H1 (cell line): Measurements from ENCODE around the gene TMEM266. TPM values are rescaled to one million over a fixed set of nuclear protein-coding genes. Genes with fewer than 3 reads are reported as not detected.

ENCODE experiments used
- CTCF ChIA-PET: fragments of 300-600 bp; sonication (Branson Sonifier 250); formaldehyde crosslinking; loops from one replicate; lab custom pipeline; 2021; ENCODE audit not compliant: partially characterized antibody; lab: Charles Lee
- POLR2A ChIA-PET: fragments of 300-600 bp; sonication (Branson Sonifier 250); formaldehyde crosslinking; loops from one replicate; lab custom pipeline; 2021; ENCODE audit warnings: inconsistent platforms; ENCODE audit not compliant: partially characterized antibody; lab: Charles Lee
- DNase-seq, 2 experiments: peaks; one replicate each; pipeline versions ENCODE4 v3.0.0 to v3.0.0-alpha.2; 2010 to 2022; ENCODE audit warnings: low spot score in 2 of 2, low read depth in 1 of 2, mixed read lengths in 1 of 2
- FAIRE-seq: peaks from 2 replicates; lab custom pipeline; 2011; peaks lifted over from hg19 to GRCh38; lab: Jason Lieb, UNC
- H2AFZ ChIP-seq: 2 replicates; pipeline ENCODE4 v1.8.1; 2012; ENCODE audit warnings: low read length, inconsistent platforms
- H2AK5ac ChIP-seq: 2 replicates; pipeline ENCODE4 v1.6.1; 2013; ENCODE audit warnings: low read depth, low read length
- H2BK120ac ChIP-seq: replicated peaks from 2 replicates; pipeline ENCODE3; 2013; ENCODE audit warnings: low read depth, low read length, inconsistent platforms
- H2BK12ac ChIP-seq: 2 replicates; pipeline ENCODE4 v1.6.1; 2013; ENCODE audit warnings: low read depth, low read length
- H2BK15ac ChIP-seq: 2 replicates; pipeline ENCODE4 v1.6.1; 2013; ENCODE audit warnings: low read length
- H2BK20ac ChIP-seq: 2 replicates; pipeline ENCODE4 v1.6.1; 2013; ENCODE audit warnings: low read length
- H2BK5ac ChIP-seq: 2 replicates; pipeline ENCODE4 v1.6.1; 2013; ENCODE audit warnings: low read depth, low read length
- H3K14ac ChIP-seq: 2 replicates; pipeline ENCODE4 v1.6.1; 2013; ENCODE audit warnings: inconsistent platforms; ENCODE audit not compliant: insufficient read length
- H3K18ac ChIP-seq: 2 replicates; pipeline ENCODE4 v1.6.1; 2013; ENCODE audit warnings: low read length; ENCODE audit errors: extremely low read depth
- H3K23ac ChIP-seq: 2 replicates; pipeline ENCODE4 v1.6.1; 2013; ENCODE audit warnings: inconsistent platforms; ENCODE audit not compliant: insufficient read length
- H3K23me2 ChIP-seq: 2 replicates; pipeline ENCODE4 v1.6.1; 2013; ENCODE audit warnings: low read depth, low read length
- H3K27ac ChIP-seq: 2 replicates; pipeline ENCODE4 v1.6.1; 2011; ENCODE audit warnings: low read depth, low read length, inconsistent platforms
- H3K27me3 ChIP-seq, 4 experiments: replicated peaks in 1 of 4; 1 replicate in 1 of 4; 2 replicates in 3 of 4; pipeline versions ENCODE4 v1.6.1 to v1.8.1; 2011 to 2013; ENCODE audit warnings: low read length in 3 of 4, mild to moderate bottlenecking in 3 of 4, inconsistent platforms in 2 of 4, mixed read lengths in 2 of 4, moderate library complexity in 1 of 4; ENCODE audit not compliant: control insufficient read depth in 3 of 4, insufficient read depth in 3 of 4; ENCODE audit errors: extremely low read depth in 1 of 4
- H3K36me3 ChIP-seq, 4 experiments: 2 replicates each; pipeline versions ENCODE4 v1.6.1 to v1.8.1; 2011 to 2013; ENCODE audit warnings: mild to moderate bottlenecking in 4 of 4, low read length in 3 of 4, moderate library complexity in 2 of 4, control low read depth in 1 of 4, inconsistent platforms in 1 of 4; ENCODE audit not compliant: insufficient read depth in 4 of 4, control insufficient read depth in 2 of 4
- H3K4ac ChIP-seq: replicated peaks from 2 replicates; pipeline ENCODE3; 2013; ENCODE audit warnings: low read length, low read depth, mixed read lengths, inconsistent platforms; ENCODE audit not compliant: insufficient read length
- H3K4me1 ChIP-seq, 4 experiments: replicated peaks in 1 of 4; 1 replicate in 1 of 4; 2 replicates in 3 of 4; pipeline versions ENCODE4 v1.6.1 to v1.8.1; 2011 to 2013; ENCODE audit warnings: low read length in 3 of 4, inconsistent platforms in 2 of 4, mixed read lengths in 1 of 4; ENCODE audit not compliant: insufficient read depth in 4 of 4, control insufficient read depth in 3 of 4
- H3K4me2 ChIP-seq, 2 experiments: 2 replicates each; pipeline versions ENCODE4 v1.6.1 to v1.8.1; 2011 to 2013; ENCODE audit warnings: low read depth in 2 of 2, low read length in 2 of 2, control low read depth in 1 of 2, inconsistent platforms in 1 of 2, mild to moderate bottlenecking in 1 of 2; ENCODE audit not compliant: insufficient read depth in 1 of 2
- H3K4me3 ChIP-seq, 4 experiments: fragments of 200-600, 300-600 bp in 1 of 4; sonication (generic), shearing (Covaris generic), sonication (Bioruptor Twin) in 1 of 4; 2 replicates each; pipeline versions ENCODE4 v1.5.1 to v1.8.1; 2011 to 2016; ENCODE audit warnings: low read length in 4 of 4, low read depth in 3 of 4, control low read depth in 2 of 4, inconsistent platforms in 2 of 4, mild to moderate bottlenecking in 2 of 4, mixed read lengths in 1 of 4, moderate library complexity in 1 of 4; ENCODE audit not compliant: insufficient read depth in 2 of 4; ENCODE audit errors: extremely low read depth in 1 of 4
- H3K56ac ChIP-seq: replicated peaks from 2 replicates; pipeline ENCODE3; 2013; ENCODE audit warnings: low read depth, mild to moderate bottlenecking, mixed read lengths, low read length, inconsistent platforms; ENCODE audit not compliant: insufficient read length
- H3K79me1 ChIP-seq: 2 replicates; pipeline ENCODE4 v1.6.1; 2013; ENCODE audit warnings: low read depth, low read length, control low read depth
- H3K79me2 ChIP-seq, 2 experiments: 2 replicates each; pipeline versions ENCODE4 v1.6.1 to v1.8.1; 2012 to 2013; ENCODE audit warnings: low read length in 2 of 2, mild to moderate bottlenecking in 2 of 2, inconsistent platforms in 1 of 2; ENCODE audit not compliant: insufficient read depth in 2 of 2, control insufficient read depth in 1 of 2
- H3K9ac ChIP-seq, 4 experiments: replicated peaks in 1 of 4; 1 replicate in 1 of 4; 2 replicates in 3 of 4; pipeline versions ENCODE4 v1.6.1 to v1.8.1; 2011 to 2013; ENCODE audit warnings: low read depth in 3 of 4, low read length in 3 of 4, control low read depth in 2 of 4, mild to moderate bottlenecking in 2 of 4, moderate library complexity in 2 of 4, inconsistent platforms in 1 of 4; ENCODE audit errors: extremely low read depth in 1 of 4
- H3K9me3 ChIP-seq, 2 experiments: 2 replicates each; pipeline versions ENCODE4 v1.6.1 to v1.8.1; 2012 to 2013; ENCODE audit warnings: mild to moderate bottlenecking in 2 of 2, moderate library complexity in 2 of 2, control low read depth in 1 of 2, inconsistent platforms in 1 of 2, low read depth in 1 of 2, low read length in 1 of 2, mixed read lengths in 1 of 2; ENCODE audit not compliant: insufficient read depth in 2 of 2
- H4K20me1 ChIP-seq, 2 experiments: replicated peaks in 1 of 2; 2 replicates each; pipeline versions ENCODE3 to v1.8.1; 2011 to 2013; ENCODE audit warnings: inconsistent platforms in 2 of 2, low read length in 2 of 2, mild to moderate bottlenecking in 1 of 2; ENCODE audit not compliant: insufficient read depth in 2 of 2, control insufficient read depth in 1 of 2
- H4K5ac ChIP-seq: 2 replicates; pipeline ENCODE4 v1.6.1; 2013; ENCODE audit warnings: low read length, low read depth, mixed read lengths, inconsistent platforms; ENCODE audit not compliant: insufficient read length
- H4K8ac ChIP-seq: 2 replicates; pipeline ENCODE4 v1.8.0; 2013; ENCODE audit warnings: mild to moderate bottlenecking, moderate library complexity, low read length, inconsistent platforms; ENCODE audit not compliant: insufficient read depth; ENCODE audit errors: extremely low read depth
- H4K91ac ChIP-seq: replicated peaks from 2 replicates; pipeline ENCODE3; 2013; ENCODE audit warnings: low read length, mixed read lengths, inconsistent platforms; ENCODE audit not compliant: insufficient read length
- CBX8 ChIP-seq: fragments of 300-800, 300-1000 bp; sonication (generic); IDR thresholded peaks from 2 replicates; pipeline ENCODE4 v1.7.1; 2016; ENCODE audit warnings: low read depth, low read length, borderline replicate concordance
- EZH2 ChIP-seq: fragments of 200-600 bp; sonication (generic); IDR thresholded peaks from 2 replicates; pipeline ENCODE4 v1.7.1; 2012; ENCODE audit warnings: low read depth, mild to moderate bottlenecking, moderate library complexity, low read length, inconsistent platforms; ENCODE audit not compliant: severe bottlenecking
- KDM1A ChIP-seq: fragments of 200-600, 300-600 bp; sonication (generic); IDR thresholded peaks from 2 replicates; pipeline ENCODE4 v1.7.1; 2016; ENCODE audit warnings: mild to moderate bottlenecking, low read length, borderline replicate concordance
- PHF8 ChIP-seq: fragments of 200-600 bp; sonication (generic); conservative IDR thresholded peaks from 2 replicates; pipeline ENCODE4 v1.7.1; 2012; ENCODE audit warnings: low read depth, mild to moderate bottlenecking, inconsistent platforms, low read length, moderate library complexity
- POLR2A ChIP-seq, 2 experiments: IDR thresholded peaks; 1 replicate in 1 of 2; 2 replicates in 1 of 2; pipeline ENCODE4 v1.6.1; 2011; ENCODE audit warnings: low read depth in 2 of 2, low read length in 2 of 2, mild to moderate bottlenecking in 2 of 2; ENCODE audit errors: control extremely low read depth in 1 of 2
- POLR2AphosphoS5 ChIP-seq: IDR thresholded peaks from 2 replicates; pipeline ENCODE4 v1.6.1; 2011; ENCODE audit warnings: low read depth, low read length
- POU5F1 ChIP-seq: IDR thresholded peaks from 2 replicates; pipeline ENCODE4 v1.6.1; 2011; ENCODE audit warnings: low read depth, mild to moderate bottlenecking, low read length, moderate library complexity
- WGBS, 2 experiments: shearing (Covaris generic) in 1 of 2; methylation state at CpG; one replicate each; pipeline versions ENCODE4 v1.1.6 to v1.1.7; 2013 to 2015; ENCODE audit warnings: low lambda C conversion rate in 2 of 2, mixed read lengths in 2 of 2, inconsistent platforms in 1 of 2, low coverage in 1 of 2, missing lambda C conversion rate in 1 of 2; ENCODE audit not compliant: insufficient replicate concordance in 2 of 2, insufficient coverage in 1 of 2, insufficient read length in 1 of 2; ENCODE audit errors: extremely low coverage in 1 of 2, missing lambda C conversion rate in 1 of 2; 5-methylcytosine and 5-hydroxymethylcytosine counted together
- polyA plus RNA-seq, 7 experiments: library from polyadenylated mRNA; depleted of rRNA in 3 of 7; stranded (reverse) in 5 of 7; unstranded in 2 of 7; fragments of >200 nt in 5 of 7; fragments of 200-250 nt in 2 of 7; gene quantifications; 1 replicate in 5 of 7; 2 replicates in 1 of 7; 4 replicates in 1 of 7; pipeline versions ENCODE4 v1.2.1 to v1.2.3, GENCODE V29; 2011 to 2013; ENCODE audit warnings: missing spikeins in 2 of 7, mixed read lengths in 2 of 7
- total RNA-seq: library from RNA; stranded (reverse); fragmentation: NEBNext Ultra II Directional; extraction: Animal tissue kit (Norgen Biotek cat#: 25700); gene quantifications from 2 replicates; pipeline ENCODE4 v1.2.1, GENCODE V29; 2021

TMEM266 gene
- total and polyA plus RNA-seq, 2 of the 8 experiments (the other 6 are each of a cell fraction or from before 2014, with no cell fraction given), result 2.6 TPM

DNA sequence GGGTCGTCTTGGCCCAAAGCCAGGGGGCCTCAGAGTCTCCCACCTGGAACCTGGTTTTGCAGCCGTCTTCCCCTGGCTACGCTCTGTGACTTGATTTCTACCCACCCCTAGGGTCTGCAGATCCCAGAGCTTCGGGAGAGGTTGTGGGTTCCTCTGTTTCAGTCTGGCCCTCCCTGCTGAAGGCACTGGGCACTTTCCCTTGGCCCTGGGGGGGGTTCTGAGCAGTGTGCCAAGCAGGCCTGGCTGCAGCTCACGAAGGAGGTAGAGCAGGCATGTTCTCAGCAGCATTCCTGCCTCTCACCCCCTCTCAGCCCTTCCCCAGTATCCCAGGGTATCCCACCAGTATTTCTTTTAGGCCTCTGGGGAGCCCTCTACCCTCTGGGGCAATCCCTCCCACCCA lies 99.0 kb downstream of the TMEM266 start:
- no peak for TF ChIP-seq CBX8
- no peak for TF ChIP-seq PHF8
- no peak for TF ChIP-seq POLR2A (IDR thresholded peaks at IDR 0.05; ENCODE audit: control extremely low read depth in 1 of 2, low read depth in 2 of 2, low read length in 2 of 2)
- no peak for TF ChIP-seq KDM1A
- TF ChIP-seq EZH2, result no peak
- TF ChIP-seq POLR2AphosphoS5, result no peak
- TF ChIP-seq POU5F1, result no peak
- CTCF ChIA-PET, result interaction anchor here (0.9 to 4.3 kb wide), 7 partner anchors 8 to 230 kb away, joined by 3 to 25 read pairs (median 6); no protein-coding TSS in a partner anchor
- no peak overlapping the region for H2BK120ac ChIP-seq
- no peak overlapping the region for H4K5ac ChIP-seq
- H3K56ac ChIP-seq, result no peak overlapping the region
- no peaks in the 10 kb centered on the region for H3K79me2 ChIP-seq
- H4K8ac ChIP-seq, result no peak overlapping the region
- no peaks in the 10 kb centered on the region for H3K79me1 ChIP-seq
- no peak overlapping the region for H4K91ac ChIP-seq
- H2BK12ac ChIP-seq, result no peak overlapping the region
- no peak overlapping the region for H3K27ac ChIP-seq
- POLR2A ChIA-PET, result no interaction called here
- H3K9ac ChIP-seq, result no peak overlapping the region
- no peak overlapping the region for H3K14ac ChIP-seq
- no peak overlapping the region for H3K4me3 ChIP-seq
- H2AK5ac ChIP-seq, result no peak overlapping the region
- H3K18ac ChIP-seq, result no peak overlapping the region
- no peak overlapping the region for H3K23ac ChIP-seq
- H2BK15ac ChIP-seq, result no peak overlapping the region
- H2BK20ac ChIP-seq, result no peak overlapping the region
- H2AFZ ChIP-seq, result no peak overlapping the region
- H3K36me3 ChIP-seq, result no peaks in the 10 kb centered on the region
- H2BK5ac ChIP-seq, result no peak overlapping the region
- H3K4me2 ChIP-seq, result no peak overlapping the region
- no peak overlapping the region for H3K4ac ChIP-seq
- no peaks in the 10 kb centered on the region for H3K23me2 ChIP-seq
- H3K4me1 ChIP-seq, result peaks cover 0 to 5% (median 2%) of the 10 kb centered on the region in 4 experiments; a peak in 1 of 7 replicates
- FAIRE-seq (no peak), DNase-seq (no peak)
- no peaks in the 10 kb centered on the region; a peak in 1 of 7 replicates for H3K27me3 ChIP-seq
- H4K20me1 ChIP-seq, result no peaks in the 10 kb centered on the region
- WGBS, 2 experiments, result 94% methylated on average over 5 of the region's 5 CpGs; no CpG with 5 or more reads in 1 of the 2 experiments
- no peaks in the 10 kb centered on the region for H3K9me3 ChIP-seq
